Mucosa of gallbladder (tissue), 1 donor: ENCODE measurements around the gene HHATL. TPM values are rescaled to one million over a fixed set of nuclear protein-coding genes. Genes with fewer than 3 reads are reported as not detected.

ENCODE experiments used
- DNase-seq: peaks from one replicate; pipeline ENCODE4 v3.0.0-alpha.2; 2020; ENCODE audit warnings: low spot score
- total RNA-seq: library from RNA; stranded (reverse); gene quantifications from one replicate; pipeline ENCODE4 v1.2.1, GENCODE V29; 2021
- donor health status: DM: no; HTN: no; CAD: no.

HHATL gene
- total RNA-seq, 1 donor from 2014 or later, result 0.35 TPM

- DNase-seq, result no peak
Measured at GRCh38 chr3:42698216-42698910, 4.2 kb downstream of the HHATL start.

DNA sequence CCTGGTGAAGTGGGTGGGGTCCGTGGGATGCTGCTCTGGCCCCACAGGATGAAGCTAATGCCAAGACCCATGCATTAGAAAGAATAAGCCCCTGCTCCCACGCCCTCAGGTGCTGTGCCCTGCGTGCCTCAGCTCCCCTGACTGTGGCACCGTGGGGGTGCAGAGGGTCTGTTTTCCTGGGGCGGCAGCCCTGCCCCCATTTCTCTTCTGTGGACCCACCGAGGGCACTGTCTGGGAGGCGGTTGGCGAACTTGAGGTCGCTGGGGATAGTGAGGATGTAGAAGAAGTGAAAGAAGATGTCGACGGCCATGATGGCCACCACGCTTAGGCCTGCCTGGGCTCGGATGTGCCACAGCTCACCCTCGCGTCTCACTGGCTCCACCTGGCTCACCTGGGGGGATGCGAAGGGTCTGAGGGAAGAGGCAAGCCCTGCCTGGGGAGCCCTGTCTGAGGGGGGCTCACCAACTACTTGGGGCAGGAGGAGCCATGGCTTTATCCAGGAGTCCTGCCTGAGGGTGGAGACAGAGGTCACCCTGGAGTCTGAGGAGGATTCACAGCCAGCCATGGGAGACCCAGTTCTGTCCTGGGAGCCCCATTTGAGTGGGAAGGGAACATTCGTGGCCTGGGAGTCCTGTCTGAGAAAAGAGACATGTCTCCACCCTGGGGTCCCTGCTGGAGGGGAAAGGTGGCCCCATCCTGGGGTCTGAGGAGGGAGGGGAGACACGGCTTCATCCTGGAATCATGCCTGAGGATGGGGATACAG lies 5.1 kb downstream of the HHATL start:
- no peak for DNase-seq

GRCh38 chr3:42696356-42697288 lies 6.0 kb downstream of the HHATL start:
- no peak for DNase-seq

- DNase-seq, result no peak
Measured at GRCh38 chr3:42694366-42694765, 8.2 kb downstream of the HHATL start.

- no peak for DNase-seq
Measured at GRCh38 chr3:42693530-42693930, 9.1 kb downstream of the HHATL start.

DNA sequence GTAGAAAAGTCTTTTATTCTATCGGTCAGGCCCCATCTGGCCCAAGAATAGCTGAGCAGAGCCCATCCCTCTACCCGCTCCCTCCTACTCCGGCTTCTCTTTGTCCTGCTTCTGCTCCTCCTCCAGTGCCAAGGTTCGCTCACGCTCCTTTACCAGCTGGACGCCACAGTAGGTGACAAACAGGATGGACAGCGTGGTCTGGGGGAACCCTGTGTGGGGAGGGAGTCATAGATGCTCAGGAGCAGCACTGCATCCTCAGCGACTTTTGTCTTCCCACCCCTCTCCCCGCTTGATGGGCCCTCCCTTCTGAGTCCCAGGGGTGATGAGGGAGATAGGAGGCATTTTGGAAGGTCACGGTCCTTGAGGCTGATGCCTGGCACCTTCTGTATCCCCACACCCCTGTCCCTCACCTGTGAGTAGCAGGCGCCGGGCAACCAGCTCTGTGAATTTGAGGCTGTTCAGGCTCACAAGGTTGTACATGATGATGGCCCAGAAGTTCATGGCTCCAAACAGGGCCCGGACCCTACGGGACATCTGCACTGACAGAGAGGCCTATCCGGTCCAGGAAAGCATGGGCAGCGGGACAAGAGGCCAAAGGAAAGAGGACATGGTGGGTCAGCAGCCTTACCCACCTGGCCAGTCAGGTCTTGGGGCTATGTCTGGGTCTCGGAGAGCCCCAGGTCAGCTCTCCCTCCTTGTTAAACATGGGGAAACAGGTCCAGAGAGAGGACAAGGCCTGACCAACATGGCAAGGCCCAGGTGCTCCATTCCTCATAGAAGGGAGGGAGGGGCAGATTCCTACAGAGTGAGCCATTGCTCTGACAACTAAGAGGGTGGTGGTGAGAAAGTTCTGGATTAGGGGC lies 9.7 kb downstream of the HHATL start:
- no peak for DNase-seq

GRCh38 chr3:42691816-42692666 lies 10.6 kb downstream of the HHATL start:
- no peak for DNase-seq

DNA sequence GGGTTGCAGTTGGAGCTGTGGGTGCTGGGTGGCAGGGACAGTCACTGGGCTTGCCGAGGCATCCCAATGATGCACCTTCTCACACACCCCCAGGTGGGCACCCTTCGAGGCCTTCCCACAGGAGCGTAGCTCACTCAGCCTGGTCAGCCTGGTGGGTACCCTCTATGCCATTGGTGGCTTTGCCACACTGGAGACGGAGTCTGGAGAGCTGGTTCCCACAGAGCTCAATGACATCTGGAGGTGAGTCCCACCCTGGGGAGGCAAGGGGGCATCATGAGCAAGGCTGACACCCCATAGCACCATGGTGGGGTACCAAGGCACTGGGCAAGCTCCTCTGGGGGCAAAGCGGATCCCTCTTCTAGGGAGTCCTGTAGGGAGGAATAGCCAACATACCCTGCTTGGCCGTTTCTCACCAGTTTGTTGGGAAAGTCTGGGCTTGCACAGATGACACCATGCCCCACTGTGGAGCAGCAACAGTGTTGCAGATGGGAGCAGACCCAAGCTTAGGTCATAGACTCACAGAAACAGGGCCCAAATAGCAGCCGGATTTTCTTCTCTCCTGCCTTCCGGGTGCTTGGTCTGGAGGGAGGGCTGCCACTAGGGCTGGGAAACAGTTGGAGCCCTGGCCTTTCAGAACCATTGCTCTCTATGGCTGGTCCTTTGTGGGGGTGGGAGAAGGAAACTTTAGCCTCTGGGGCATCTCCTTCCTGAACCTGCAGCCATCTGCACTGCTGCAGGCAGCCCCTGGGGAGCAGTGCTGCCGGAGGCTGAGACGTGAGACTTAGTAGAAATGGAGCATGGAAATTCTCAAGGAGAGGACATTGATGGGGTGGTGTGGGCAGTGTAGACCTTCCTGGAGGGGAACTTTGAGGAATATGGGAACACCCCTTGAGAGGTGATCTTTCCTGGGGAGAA lies 11.6 kb downstream of the HHATL start:
- no peak for DNase-seq

DNA sequence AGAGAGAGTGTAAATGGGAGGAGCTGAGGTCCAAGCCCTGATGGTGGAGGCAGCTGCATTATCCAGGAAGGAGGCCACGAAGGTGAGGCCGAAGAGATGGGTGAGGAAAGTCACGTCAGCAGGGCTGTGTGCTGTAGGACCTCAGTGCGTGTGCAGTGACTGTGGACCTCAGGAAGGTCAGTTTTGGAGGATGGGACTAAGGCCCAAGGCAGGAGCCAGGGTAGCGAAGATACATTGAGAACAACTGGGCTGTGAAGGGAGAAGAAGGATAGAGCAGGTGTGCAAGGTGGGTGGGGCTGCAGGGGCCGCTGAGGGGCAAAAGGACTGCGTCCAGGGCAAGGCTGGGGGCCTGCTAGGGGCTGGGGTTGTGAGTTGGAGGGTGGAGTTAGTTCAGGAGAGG lies 12.4 kb downstream of the HHATL start:
- DNase-seq, result no peak

- no peak for DNase-seq
Measured at GRCh38 chr3:42689421-42690014, 13.1 kb downstream of the HHATL start.

GRCh38 chr3:42688487-42689420 lies 13.8 kb downstream of the HHATL start:
- DNase-seq, result no peak

GRCh38 chr3:42688016-42688415 lies 14.6 kb downstream of the HHATL start:
- no peak for DNase-seq

DNA sequence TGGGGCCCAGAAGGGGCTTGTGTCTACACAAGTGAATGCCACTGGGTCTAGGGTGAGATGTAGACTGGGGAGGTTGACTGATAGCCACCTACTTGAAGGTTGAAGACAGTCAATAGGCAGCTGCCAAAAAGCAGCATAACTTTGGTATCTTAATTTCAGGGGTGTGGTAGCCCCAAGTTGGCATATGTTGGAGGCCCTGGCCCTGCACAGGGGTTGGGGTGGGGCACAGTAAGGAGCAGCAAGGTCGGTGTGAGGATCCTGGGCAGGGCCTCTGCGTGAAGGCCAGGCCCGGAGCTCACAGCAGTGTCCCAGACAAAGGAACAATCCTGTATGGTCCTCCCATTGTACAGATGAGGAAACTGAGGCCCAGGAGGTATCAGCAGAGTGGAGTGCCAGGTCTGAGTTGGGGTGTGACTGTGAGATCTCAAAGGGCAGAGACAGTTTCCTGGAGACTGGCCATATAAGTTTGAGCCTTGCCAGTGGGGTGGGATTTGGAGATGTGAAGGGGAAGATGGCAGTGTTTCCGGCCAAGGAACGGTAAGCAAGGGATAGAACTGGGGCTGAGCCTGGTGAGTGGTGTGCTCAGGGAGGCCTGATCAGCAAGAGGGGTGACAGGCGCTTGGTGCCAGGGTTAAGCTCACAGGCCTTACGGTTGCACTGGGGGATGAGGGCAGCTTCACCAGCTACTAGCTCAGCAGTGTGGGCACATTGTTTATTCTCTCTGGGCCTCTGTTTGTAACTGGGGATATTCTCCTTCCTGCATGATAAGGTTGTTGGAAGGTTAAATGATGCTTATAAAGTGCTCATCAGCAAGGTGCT lies 15.6 kb downstream of the HHATL start:
- DNase-seq, result no peak

- DNase-seq, result no peak
Measured at GRCh38 chr3:42685891-42686820, 16.4 kb downstream of the HHATL start.

GRCh38 chr3:42685363-42685881 lies 17.2 kb downstream of the HHATL start, which contains the start of gene KLHL40:
TSS of gene KLHL40 (plus strand) at chr3:42685537. CDS start at chr3:42685619, 82 bp downstream.
- DNase-seq, result no peak
